ENCODE results near the gene DLST. TPM values are rescaled to one million over a fixed set of nuclear protein-coding genes. Genes with fewer than 3 reads are reported as not detected.
A peak's percentile ranks its signal among the peaks of the same experiment; 100 is the strongest.

The DLST gene
- total RNA-seq, 1 experiment from 2014 or later, result 112 TPM

GRCh38 chr14:74917646-74918081 lies 35.9 kb downstream of the DLST start:
- Mint-ChIP-seq H3K4me1 (peaks cover 9% of the 10 kb centered on the region), H3K36me3 (no peaks in the 10 kb centered on the region), H3K9me3 (no peaks in the 10 kb centered on the region), H3K27me3 (ENCODE audit: low read depth) (0 out of 2 replicates have a peak, but pooled peaks cover 3% of the 10 kb centered on the region), H3K27ac (0 out of 2 replicates have a peak overlapping the region, but pooled peaks have one; percentile 57), H3K4me3 (no peak overlapping the region)
- CTCF ChIA-PET, result interaction anchor here (1.3 to 2.5 kb wide), 4 partner anchors 12 to 153 kb away, joined by 3 to 11 read pairs (median 6); no protein-coding TSS in a partner anchor
- no peak for DNase-seq (ENCODE audit: low spot score)
- TF ChIP-seq ZNF532 (CRISPR knock-in tag; IDR thresholded peaks at IDR 0.05; ENCODE audit: borderline replicate concordance), result no peak
- no peak for TF ChIP-seq RORB (CRISPR knock-in tag; IDR thresholded peaks at IDR 0.05)
- TF ChIP-seq ZNF671 (CRISPR knock-in tag; IDR thresholded peaks at IDR 0.05), result no peak
- TF ChIP-seq KAT7 (CRISPR knock-in tag; IDR thresholded peaks at IDR 0.05; ENCODE audit: borderline replicate concordance), result no peak
- no peak for TF ChIP-seq HMGXB4 (CRISPR knock-in tag; IDR thresholded peaks at IDR 0.05)
- no peak for TF ChIP-seq HMGA2 (CRISPR knock-in tag; IDR thresholded peaks at IDR 0.05)
- TF ChIP-seq JUN (CRISPR knock-in tag; IDR thresholded peaks at IDR 0.05), result no peak
- no peak for TF ChIP-seq ZNF263 (CRISPR knock-in tag; IDR thresholded peaks at IDR 0.05; ENCODE audit: low read depth)
- no peak for TF ChIP-seq ZNF121 (CRISPR knock-in tag; IDR thresholded peaks at IDR 0.05)
- TF ChIP-seq CTCF (IDR thresholded peaks at IDR 0.05), result no peak
- no peak for TF ChIP-seq ELF4 (CRISPR knock-in tag; IDR thresholded peaks at IDR 0.05; ENCODE audit: low read depth)
- no peak for TF ChIP-seq IRF1 (CRISPR knock-in tag; IDR thresholded peaks at IDR 0.05)
- TF ChIP-seq USF2 (CRISPR knock-in tag; IDR thresholded peaks at IDR 0.05), result no peak
- TF ChIP-seq MAX (CRISPR knock-in tag; IDR thresholded peaks at IDR 0.05), result no peak
- ATAC-seq, result no peak
- POLR2A ChIA-PET, result no interaction called here

- peaks cover 9% of the 10 kb centered on the region for H3K4me1 Mint-ChIP-seq
- no peaks in the 10 kb centered on the region for H3K36me3 Mint-ChIP-seq
- H3K27ac Mint-ChIP-seq, result no peak overlapping the region
- no peaks in the 10 kb centered on the region for H3K9me3 Mint-ChIP-seq
- H3K4me3 Mint-ChIP-seq, result no peak overlapping the region
- H3K27me3 Mint-ChIP-seq (ENCODE audit: low read depth), result 0 out of 2 replicates have a peak, but pooled peaks cover 3% of the 10 kb centered on the region
- ChIA-PET CTCF (interaction anchor here (1.5 to 2.5 kb wide), 3 partner anchors 13 to 152 kb away, joined by 3 to 11 read pairs (median 8); no protein-coding TSS in a partner anchor), POLR2A (no interaction called here)
- ATAC-seq, result no peak
- no peak for DNase-seq (ENCODE audit: low spot score)
- TF ChIP-seq CREB1 (CRISPR knock-in tag; IDR thresholded peaks at IDR 0.05) (no peak), GRHL2 (CRISPR knock-in tag; IDR thresholded peaks at IDR 0.05; ENCODE audit: insufficient replicate concordance, severe bottlenecking) (no peak), SP1 (CRISPR knock-in tag; conservative IDR thresholded peaks at IDR 0.05) (no peak), PREB (CRISPR knock-in tag; IDR thresholded peaks at IDR 0.05; ENCODE audit: borderline replicate concordance) (no peak), USF2 (CRISPR knock-in tag; IDR thresholded peaks at IDR 0.05) (no peak), OVOL2 (CRISPR knock-in tag; IDR thresholded peaks at IDR 0.05; ENCODE audit: borderline replicate concordance) (no peak), AR (CRISPR knock-in tag; IDR thresholded peaks at IDR 0.05) (no peak)
Observed at GRCh38 chr14:74918380-74918779, 36.7 kb downstream of the DLST start.
